Neural progenitor cell (in vitro differentiated cells): ENCODE data around the gene ALDH6A1.

Experiments
- EZH2 ChIP-seq: fragments of 200-600 bp; sonication (generic); IDR thresholded peaks from 2 replicates; pipeline ENCODE4 v1.6.1; 2017; ENCODE audit warnings: antibody characterized with exemption, mild to moderate bottlenecking, moderate library complexity
- TF ChIP-seq, protein P1 (sequence below): fragments of 200-600 bp; sonication (generic); IDR thresholded peaks from 2 replicates; pipeline ENCODE4 v1.5.1; 2017; ENCODE audit warnings: antibody characterized with exemption, mild to moderate bottlenecking

DNA sequence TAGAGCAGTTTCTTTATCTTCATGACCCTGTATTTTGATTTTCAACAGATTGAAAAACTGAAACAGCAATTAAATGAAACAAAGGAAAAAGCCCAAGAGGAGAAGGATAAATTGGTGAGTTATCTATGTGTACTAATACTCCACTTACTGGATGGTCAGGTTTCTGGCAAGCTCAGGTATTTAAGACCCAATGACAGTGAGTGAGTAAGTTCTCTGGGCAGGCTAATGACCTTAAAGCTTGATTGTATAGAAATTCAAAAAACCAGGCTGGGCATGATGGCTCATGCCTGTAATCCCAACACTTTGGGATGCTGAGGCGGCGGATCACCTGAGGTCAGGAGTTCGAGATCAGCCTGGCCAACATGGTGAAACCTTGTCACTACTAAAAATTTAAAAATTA lies 55.1 kb downstream of the ALDH6A1 start:
- TF ChIP-seq, protein P1, sequence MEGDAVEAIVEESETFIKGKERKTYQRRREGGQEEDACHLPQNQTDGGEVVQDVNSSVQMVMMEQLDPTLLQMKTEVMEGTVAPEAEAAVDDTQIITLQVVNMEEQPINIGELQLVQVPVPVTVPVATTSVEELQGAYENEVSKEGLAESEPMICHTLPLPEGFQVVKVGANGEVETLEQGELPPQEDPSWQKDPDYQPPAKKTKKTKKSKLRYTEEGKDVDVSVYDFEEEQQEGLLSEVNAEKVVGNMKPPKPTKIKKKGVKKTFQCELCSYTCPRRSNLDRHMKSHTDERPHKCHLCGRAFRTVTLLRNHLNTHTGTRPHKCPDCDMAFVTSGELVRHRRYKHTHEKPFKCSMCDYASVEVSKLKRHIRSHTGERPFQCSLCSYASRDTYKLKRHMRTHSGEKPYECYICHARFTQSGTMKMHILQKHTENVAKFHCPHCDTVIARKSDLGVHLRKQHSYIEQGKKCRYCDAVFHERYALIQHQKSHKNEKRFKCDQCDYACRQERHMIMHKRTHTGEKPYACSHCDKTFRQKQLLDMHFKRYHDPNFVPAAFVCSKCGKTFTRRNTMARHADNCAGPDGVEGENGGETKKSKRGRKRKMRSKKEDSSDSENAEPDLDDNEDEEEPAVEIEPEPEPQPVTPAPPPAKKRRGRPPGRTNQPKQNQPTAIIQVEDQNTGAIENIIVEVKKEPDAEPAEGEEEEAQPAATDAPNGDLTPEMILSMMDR, result no peak
- TF ChIP-seq EZH2, result no peak
